Measurements from ENCODE around the gene SH2D4B. TPM values are rescaled to one million over a fixed set of nuclear protein-coding genes. Genes with fewer than 3 reads are reported as not detected.

Gene SH2D4B
- total RNA-seq, 1 experiment from 2014 or later, result 0.07 TPM

- Histone ChIP-seq H3K4me1 (ENCODE audit: insufficient read depth, low read length) (no peaks in the 10 kb centered on the region), H3K27me3 (ENCODE audit: insufficient read depth, low read length) (no peaks in the 10 kb centered on the region), H3K4me2 (ENCODE audit: insufficient read depth, insufficient read length, low read length) (no peak overlapping the region), H2AK5ac (ENCODE audit: insufficient read length, low read length) (no peak overlapping the region), H3K23me2 (ENCODE audit: insufficient read length, low read depth, low read length, poor library complexity, severe bottlenecking) (no peaks in the 10 kb centered on the region), H2BK20ac (ENCODE audit: low read depth, low read length, poor library complexity, severe bottlenecking) (no peak overlapping the region), H4K20me1 (ENCODE audit: control insufficient read depth, insufficient read depth, insufficient read length) (no peaks in the 10 kb centered on the region), H2BK5ac (ENCODE audit: insufficient read length, low read length) (no peak overlapping the region), H4K8ac (replicated peaks; ENCODE audit: insufficient read length, low read depth, low read length) (no peak overlapping the region), H4K91ac (ENCODE audit: insufficient read length, low read depth, low read length) (no peak overlapping the region), H4K5ac (ENCODE audit: insufficient read length, low read depth, low read length) (no peak overlapping the region), H2AFZ (ENCODE audit: low read length) (no peak overlapping the region), H3T11ph (ENCODE audit: low read length) (no peak overlapping the region), H3K18ac (ENCODE audit: insufficient read length, low read depth, low read length) (no peak overlapping the region), H2BK120ac (ENCODE audit: low read depth, low read length, poor library complexity, severe bottlenecking) (no peak overlapping the region), H3K9me3 (ENCODE audit: control insufficient read depth, low read depth, low read length) (no peaks in the 10 kb centered on the region), H3K56ac (ENCODE audit: insufficient read length, low read depth, low read length) (no peak overlapping the region), H3K79me2 (ENCODE audit: insufficient read depth, low read length) (no peaks in the 10 kb centered on the region), H2BK12ac (ENCODE audit: insufficient read length, low read depth, low read length) (no peak overlapping the region), H2BK15ac (ENCODE audit: low read depth, low read length) (no peak overlapping the region), H3K79me1 (ENCODE audit: insufficient read depth, low read depth, low read length, poor library complexity, severe bottlenecking) (no peaks in the 10 kb centered on the region), H3K23ac (ENCODE audit: insufficient read length, low read depth, low read length) (no peak overlapping the region), H3K4ac (ENCODE audit: low read depth, low read length) (no peak overlapping the region), H3K9ac (ENCODE audit: extremely low read depth, insufficient read length, low read length) (no peak overlapping the region), H3K27ac (ENCODE audit: insufficient read length, low read depth, low read length) (no peak overlapping the region), H3K14ac (ENCODE audit: insufficient read depth, low read length) (no peak overlapping the region)
- H3K4me3 Mint-ChIP-seq, result no peak overlapping the region
- WGBS (ENCODE audit: extremely low coverage, insufficient read length, low lambda C conversion rate), result no CpG with 5 or more reads among the region's 10 CpGs
- no peaks in the 10 kb centered on the region for H3K27me3 Mint-ChIP-seq (ENCODE audit: low read depth)
- H3K9me3 Mint-ChIP-seq, result no peaks in the 10 kb centered on the region
- H3K27ac Mint-ChIP-seq, result no peak overlapping the region
- H3K36me3 Mint-ChIP-seq (ENCODE audit: insufficient read depth in 1 of 3, low read depth in 3 of 3), result peaks cover 28 to 66% (median 45%) of the 10 kb centered on the region in 3 experiments; a peak in 6 of 7 replicates
- DNase-seq, result no peak
- H3K4me1 Mint-ChIP-seq, result peaks cover 2 to 6% of the 10 kb centered on the region in 2 experiments; a peak in 3 of 4 replicates
- no peak for TF ChIP-seq CTCF (conservative IDR thresholded peaks at IDR 0.05)
These were observed 25.6 kb upstream of the SH2D4B start for GRCh38 chr10:80512031-80512526.
